Stomach smooth muscle (tissue), 2 donors: ENCODE results near the gene SBSN.

Experiments
- H3K27ac ChIP-seq: one replicate; pipeline ENCODE4 v1.7.0; 2013; ENCODE audit warnings: mild to moderate bottlenecking, low read length, inconsistent platforms
- H3K27me3 ChIP-seq, 2 donors: one replicate each; pipeline ENCODE4 v1.7.0; 2013; ENCODE audit warnings: low read length in 2 of 2; ENCODE audit not compliant: insufficient read depth in 2 of 2, control insufficient read depth in 1 of 2
- H3K36me3 ChIP-seq, 2 donors: one replicate each; pipeline ENCODE4 v1.7.0; 2013; ENCODE audit warnings: low read length in 2 of 2; ENCODE audit not compliant: control insufficient read depth in 2 of 2, insufficient read depth in 2 of 2
- H3K4me1 ChIP-seq: one replicate; pipeline ENCODE4 v1.7.0; 2013; ENCODE audit warnings: low read length; ENCODE audit not compliant: control insufficient read depth, insufficient read depth
- H3K4me3 ChIP-seq, 2 donors: one replicate each; pipeline ENCODE4 v1.7.0; 2013; ENCODE audit warnings: low read length in 2 of 2
- H3K9ac ChIP-seq, 2 donors: one replicate each; pipeline ENCODE4 v1.7.0; 2013; ENCODE audit warnings: low read length in 2 of 2, mild to moderate bottlenecking in 1 of 2
- H3K9me3 ChIP-seq, 2 donors: one replicate each; pipeline ENCODE4 v1.7.0; 2013; ENCODE audit warnings: low read length in 2 of 2; ENCODE audit not compliant: control insufficient read depth in 2 of 2
- donor health status: healthy.
- donor health status: Pancreatic carcinoma.

The SBSN gene

GRCh38 chr19:35513628-35514281 is 14.4 kb downstream of the SBSN start, which contains the start of gene DMKN:
Gene DMKN, minus strand, starts transcription at chr19:35513649. Its CDS starts 174 bp downstream, at chr19:35513475.
- Histone ChIP-seq H3K27ac (no peak within 1 kb of the TSS), H3K4me1 (peaks cover 10% of the 10 kb centered on the region), H3K4me3 (no peak within 1 kb of the TSS), H3K36me3 (no peaks in the 10 kb centered on the region), H3K27me3 (peaks cover 29 to 39% of the 10 kb centered on the region in 2 donors), H3K9me3 (no peaks in the 10 kb centered on the region), H3K9ac (no peak within 1 kb of the TSS)

DNA sequence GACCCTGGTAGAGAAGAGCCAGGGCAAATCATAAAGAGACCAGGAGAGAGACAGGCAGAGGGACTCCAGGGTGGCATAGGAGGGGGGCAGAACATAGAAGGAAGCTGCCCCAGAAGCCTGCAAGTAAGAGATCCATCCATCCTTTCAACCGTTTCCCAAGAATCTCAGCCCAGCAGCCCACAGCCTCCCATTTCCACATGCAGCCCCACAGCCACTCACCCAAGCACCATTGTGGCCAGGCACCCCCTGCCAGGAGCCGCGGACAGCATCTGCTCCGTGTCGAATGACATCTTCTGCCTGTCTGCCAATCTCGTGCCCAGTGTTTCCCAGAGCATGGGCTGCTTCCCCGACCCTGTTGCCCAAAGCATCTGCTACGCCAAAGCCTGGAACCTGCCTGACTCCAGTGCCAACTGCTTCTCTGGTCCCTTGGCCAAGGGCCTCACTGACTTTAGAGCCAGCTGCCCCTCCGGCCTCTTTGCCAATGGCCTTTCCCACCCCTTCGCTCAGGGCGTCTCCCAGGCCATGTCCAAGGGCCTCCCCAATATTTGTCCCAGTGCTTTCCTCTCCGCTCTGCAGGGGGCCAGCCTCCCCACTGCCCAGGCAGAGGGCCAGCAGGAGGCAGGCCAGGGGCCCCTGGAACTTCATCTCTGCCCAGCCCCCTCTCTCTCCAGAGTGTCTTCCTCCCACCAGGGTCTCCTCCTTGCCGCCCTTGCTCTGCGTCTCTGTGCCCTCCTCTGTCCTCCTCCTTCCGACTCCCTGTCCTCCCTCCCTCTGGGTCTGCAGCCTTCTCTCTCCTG is 15.1 kb downstream of the SBSN start:
- H3K4me3 ChIP-seq, result no peak overlapping the region
- no peaks in the 10 kb centered on the region for H3K9me3 ChIP-seq
- no peak overlapping the region for H3K27ac ChIP-seq
- H3K27me3 ChIP-seq, result peaks cover 30 to 44% of the 10 kb centered on the region in 2 donors
- H3K36me3 ChIP-seq, result no peaks in the 10 kb centered on the region
- H3K4me1 ChIP-seq, result peaks cover 10% of the 10 kb centered on the region
- H3K9ac ChIP-seq, result no peak overlapping the region

DNA sequence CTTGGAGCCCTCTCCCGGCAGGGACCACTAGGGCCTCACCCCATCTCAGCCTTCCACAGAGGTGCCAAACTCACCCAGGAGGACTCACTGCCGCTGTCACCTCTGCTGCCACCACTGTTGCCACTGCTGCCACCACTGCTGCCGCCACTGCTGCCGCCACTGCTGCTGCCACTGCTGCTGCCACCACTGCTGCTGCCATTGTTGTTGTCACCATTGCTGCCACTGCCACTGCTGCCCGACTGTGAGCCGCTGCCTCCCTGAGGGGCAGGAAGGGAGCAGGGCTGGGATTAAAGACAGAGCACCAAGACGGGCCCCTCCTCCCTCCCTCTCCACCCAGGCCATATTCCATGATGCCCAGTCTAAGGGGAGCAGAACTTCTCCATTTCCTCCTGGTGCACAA is 16.8 kb downstream of the SBSN start:
- H3K9me3 ChIP-seq, result no peaks in the 10 kb centered on the region
- H3K9ac ChIP-seq, result no peak overlapping the region
- no peaks in the 10 kb centered on the region for H3K36me3 ChIP-seq
- peaks cover 40 to 52% of the 10 kb centered on the region in 2 donors for H3K27me3 ChIP-seq
- H3K4me1 ChIP-seq, result peaks cover 10% of the 10 kb centered on the region
- no peak overlapping the region for H3K4me3 ChIP-seq
- no peak overlapping the region for H3K27ac ChIP-seq

DNA sequence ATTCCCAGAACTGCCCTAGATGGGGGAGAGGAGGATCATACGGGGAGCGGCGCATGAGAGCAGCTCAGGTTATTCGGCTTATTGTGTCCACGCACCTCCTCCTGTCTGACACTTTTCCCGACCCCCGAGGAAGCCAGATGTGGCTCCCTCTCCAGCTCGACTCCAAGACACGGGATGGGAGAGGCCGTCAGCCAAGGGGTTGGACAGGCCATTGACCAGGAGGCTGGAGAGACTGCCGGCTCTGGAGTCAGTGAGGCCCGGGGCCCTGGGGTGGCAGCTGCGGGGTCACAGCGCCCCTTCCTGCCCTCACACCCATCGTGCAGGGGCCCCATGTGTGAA is 17.5 kb downstream of the SBSN start:
- Histone ChIP-seq H3K4me3 (peak overlapping the region in 1 of 2 donors; percentile 70), H3K27ac (no peak overlapping the region), H3K9me3 (no peaks in the 10 kb centered on the region), H3K27me3 (peaks cover 40 to 52% of the 10 kb centered on the region in 2 donors), H3K4me1 (peaks cover 10% of the 10 kb centered on the region), H3K36me3 (no peaks in the 10 kb centered on the region), H3K9ac (no peak overlapping the region)

DNA sequence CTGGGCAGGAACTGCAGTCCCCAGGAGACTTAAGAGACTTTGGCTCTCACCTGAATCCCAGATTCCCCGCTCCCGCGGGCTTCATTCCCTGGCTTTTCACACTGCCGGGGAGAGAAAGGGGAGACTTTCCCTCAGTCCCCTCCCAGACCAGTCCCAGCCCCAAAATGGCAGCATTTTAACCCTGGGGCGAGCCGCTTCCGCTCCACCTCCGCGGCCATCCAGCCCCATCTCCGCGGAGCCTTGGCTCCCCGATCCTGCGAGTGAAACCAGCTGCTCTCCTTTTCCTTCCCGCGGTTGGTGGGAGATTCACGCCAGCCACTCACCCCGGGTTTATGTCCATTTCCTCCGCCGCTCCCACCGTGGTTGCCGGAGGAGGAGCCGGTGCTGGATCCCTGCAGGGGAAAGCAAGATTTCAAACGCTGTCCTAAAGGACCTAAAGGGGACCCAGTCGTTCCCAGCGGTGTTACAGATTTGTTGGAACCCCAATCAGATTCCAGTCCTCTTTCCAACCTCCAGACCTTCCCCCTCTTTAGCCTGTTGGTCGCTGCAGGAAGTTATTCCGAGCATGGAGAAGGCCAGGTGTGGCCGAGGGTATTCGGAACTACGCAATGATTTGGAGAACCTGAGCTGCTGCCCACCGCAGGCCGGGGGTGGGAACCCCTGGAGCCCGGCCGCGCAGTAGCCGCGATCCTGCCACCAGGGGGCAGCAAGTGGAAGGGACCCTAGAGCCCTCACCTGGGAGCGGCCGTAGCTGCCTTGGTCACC is 18.1 kb downstream of the SBSN start:
- peak overlapping the region; percentile 8 to 13 for H3K9ac ChIP-seq
- H3K36me3 ChIP-seq, result no peaks in the 10 kb centered on the region
- H3K9me3 ChIP-seq, result no peaks in the 10 kb centered on the region
- H3K27ac ChIP-seq, result no peak overlapping the region
- peaks cover 10% of the 10 kb centered on the region for H3K4me1 ChIP-seq
- peaks cover 41 to 52% of the 10 kb centered on the region in 2 donors for H3K27me3 ChIP-seq
- H3K4me3 ChIP-seq, result peak overlapping the region; percentile 31 to 70

DNA sequence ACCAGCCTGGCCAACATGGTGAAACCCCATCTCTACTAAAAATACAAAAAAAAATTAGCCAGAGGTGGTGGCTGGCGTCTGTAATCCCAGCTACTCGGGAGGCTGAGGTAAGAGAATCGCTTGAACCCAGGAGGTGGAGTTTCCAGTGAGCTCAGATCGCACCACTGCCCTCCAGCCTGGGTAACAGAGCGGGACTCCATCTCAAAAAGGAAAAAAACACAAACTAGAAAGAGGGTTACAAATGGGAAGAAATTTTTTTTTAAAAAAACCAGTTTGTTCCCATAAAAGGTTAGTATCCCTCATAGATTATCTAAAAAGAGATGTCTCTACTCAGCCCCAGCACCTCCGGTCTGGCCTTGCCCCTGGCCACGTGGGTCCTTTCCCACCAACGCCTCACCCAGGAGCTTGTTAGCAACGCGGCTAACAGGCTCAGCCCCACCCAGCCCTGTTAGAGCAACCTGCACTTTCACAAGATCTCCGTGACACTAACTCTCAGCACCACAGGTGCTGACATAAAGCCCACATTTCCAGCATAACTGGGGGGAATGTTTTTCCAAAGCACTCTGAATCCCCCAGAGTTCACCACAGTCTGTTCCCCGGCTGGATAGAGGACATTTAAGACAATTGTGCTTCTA is 19.0 kb downstream of the SBSN start:
- peaks cover 10% of the 10 kb centered on the region for H3K4me1 ChIP-seq
- H3K36me3 ChIP-seq, result no peaks in the 10 kb centered on the region
- H3K4me3 ChIP-seq, result no peak overlapping the region
- peaks cover 38 to 50% of the 10 kb centered on the region in 2 donors for H3K27me3 ChIP-seq
- H3K9me3 ChIP-seq, result no peaks in the 10 kb centered on the region
- peak overlapping the region in 1 of 2 donors; percentile 29 for H3K9ac ChIP-seq
- no peak overlapping the region for H3K27ac ChIP-seq

DNA sequence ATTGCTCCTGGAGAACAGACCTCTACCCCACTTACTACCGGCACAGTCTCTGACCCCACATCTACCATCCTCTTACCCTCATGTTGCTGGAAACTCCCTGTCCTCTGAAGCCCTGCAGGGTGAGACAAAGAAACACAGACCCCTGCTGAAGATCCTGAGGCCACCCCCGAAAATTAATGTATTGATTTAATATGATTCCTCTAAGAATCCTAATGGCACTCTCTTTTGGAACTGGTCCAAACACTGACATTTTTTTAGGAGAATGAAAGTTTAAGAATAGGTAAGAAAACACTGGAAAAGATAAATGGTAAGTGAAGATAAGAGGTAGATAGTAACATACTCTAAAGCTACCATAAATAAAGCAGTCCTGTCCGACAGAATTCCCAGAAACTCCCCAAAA is 20.0 kb downstream of the SBSN start:
- no peak overlapping the region for H3K9ac ChIP-seq

GRCh38 chr19:35507561-35507960 is 20.6 kb downstream of the SBSN start:
- Histone ChIP-seq H3K27me3 (peaks cover 36 to 39% of the 10 kb centered on the region in 2 donors), H3K36me3 (no peaks in the 10 kb centered on the region), H3K9ac (no peak overlapping the region), H3K4me3 (no peak overlapping the region), H3K4me1 (peaks cover 10% of the 10 kb centered on the region), H3K9me3 (no peaks in the 10 kb centered on the region), H3K27ac (no peak overlapping the region)

More for the DNA sequence above, 20.0 kb downstream of the SBSN start:
- Histone ChIP-seq H3K9me3 (no peaks in the 10 kb centered on the region), H3K36me3 (no peaks in the 10 kb centered on the region), H3K27ac (no peak overlapping the region), H3K27me3 (peaks cover 38 to 44% of the 10 kb centered on the region in 2 donors), H3K4me1 (peaks cover 10% of the 10 kb centered on the region), H3K4me3 (no peak overlapping the region)

- Histone ChIP-seq H3K27me3 (peaks cover 29 to 33% of the 10 kb centered on the region in 2 donors), H3K9ac (no peak overlapping the region), H3K4me3 (no peak overlapping the region)
Observed at GRCh38 chr19:35506011-35506410, 22.1 kb downstream of the SBSN start.

GRCh38 chr19:35502751-35503150 is 25.4 kb downstream of the SBSN start:
- H3K27ac ChIP-seq, result no peak overlapping the region
- H3K9me3 ChIP-seq, result no peaks in the 10 kb centered on the region
- H3K36me3 ChIP-seq, result no peaks in the 10 kb centered on the region
- H3K4me1 ChIP-seq, result no peaks in the 10 kb centered on the region
- H3K27me3 ChIP-seq, result peaks cover 5 to 9% of the 10 kb centered on the region in 2 donors
- no peak overlapping the region for H3K9ac ChIP-seq
- H3K4me3 ChIP-seq, result no peak overlapping the region

More at GRCh38 chr19:35506011-35506410, 22.1 kb downstream of the SBSN start:
- Histone ChIP-seq H3K36me3 (no peaks in the 10 kb centered on the region), H3K27ac (no peak overlapping the region), H3K9me3 (no peaks in the 10 kb centered on the region), H3K4me1 (peaks cover 10% of the 10 kb centered on the region)
